ENCODE measurements around the gene BAAT. TPM values are rescaled to one million over a fixed set of nuclear protein-coding genes. Genes with fewer than 3 reads are reported as not detected.

The BAAT gene
- total RNA-seq, 1 donor from 2014 or later, result not detected

DNA sequence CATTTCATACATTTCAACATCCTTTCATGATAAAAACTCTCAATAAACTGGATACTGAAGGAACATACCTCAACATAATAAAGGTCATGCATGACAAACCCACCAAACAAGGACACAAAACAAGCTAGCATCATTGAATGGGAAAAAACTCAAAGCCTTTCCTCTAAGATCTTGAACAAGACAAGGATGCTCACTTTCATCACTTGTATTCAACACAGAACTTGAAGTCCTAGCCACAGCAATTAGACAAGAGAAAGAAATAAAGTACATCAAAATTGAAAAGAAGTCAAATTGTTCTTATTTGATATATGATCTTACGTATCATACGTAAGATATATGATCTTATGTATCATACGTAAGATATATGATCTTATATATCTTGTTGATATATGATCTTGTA is 8.3 kb upstream of the BAAT start:
- Mint-ChIP-seq H3K27me3 (no peaks in the 10 kb centered on the region), H3K27ac (no peak overlapping the region), H3K9me3 (peaks cover 3% of the 10 kb centered on the region), H3K36me3 (ENCODE audit: low read depth) (peaks cover 69% of the 10 kb centered on the region), H3K4me1 (peaks cover 48% of the 10 kb centered on the region), H3K4me3 (no peak overlapping the region)
- DNase-seq, result no peak
- intact Hi-C loops (cut with micrococcal nuclease), result no loop called here
- ChIA-PET CTCF (no interaction called here), POLR2A (no interaction called here)
- TF ChIP-seq CTCF (IDR thresholded peaks at IDR 0.05), result no peak
- ATAC-seq (ENCODE audit: low read depth), result no peak

- ATAC-seq (ENCODE audit: low read depth), result no peak
- no peak overlapping the region for H3K4me3 Mint-ChIP-seq
These were observed 3.7 kb upstream of the BAAT start for GRCh38 chr9:101388507-101388993.

DNA sequence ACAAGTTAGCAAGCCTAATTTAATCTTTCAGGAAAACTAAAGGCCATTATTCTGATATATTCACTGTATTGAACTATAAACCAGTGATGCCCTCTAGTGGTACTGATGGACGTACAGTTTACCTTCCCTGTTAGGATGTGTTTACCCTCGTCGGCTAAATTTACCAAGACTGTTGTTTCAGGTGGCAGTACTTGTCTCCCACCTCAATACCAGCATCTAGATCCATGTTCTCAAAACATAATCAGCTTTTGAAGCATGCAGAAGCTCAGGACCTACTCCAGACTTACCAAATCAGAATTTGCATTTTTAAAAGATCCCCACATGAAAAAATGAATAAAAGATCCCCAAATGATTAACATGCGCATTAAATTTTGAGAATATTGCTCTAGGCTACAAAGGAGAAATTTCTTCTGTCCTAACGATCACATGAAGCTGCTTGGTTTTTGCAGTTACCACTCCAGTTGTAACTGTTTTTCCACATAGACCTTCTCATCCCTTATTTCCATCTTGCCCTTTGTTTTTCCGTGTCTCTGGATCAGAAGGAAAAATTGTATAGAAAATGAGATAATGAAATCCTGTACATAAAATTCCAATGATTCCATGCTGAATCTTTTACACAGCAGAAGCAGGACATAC is 3.2 kb upstream of the BAAT start:
- H3K27ac Mint-ChIP-seq, result peak overlapping the region; percentile 25
- ATAC-seq (ENCODE audit: low read depth) (no peak), DNase-seq (no peak)
- CTCF ChIA-PET, result interaction anchor here (0.7 to 2.3 kb wide), 2 partner anchors 11 to 142 kb away, joined by 3 to 6 read pairs; no protein-coding TSS in a partner anchor
- no peak overlapping the region for H3K4me3 Mint-ChIP-seq
- peaks cover 47% of the 10 kb centered on the region for H3K36me3 Mint-ChIP-seq (ENCODE audit: low read depth)
- H3K4me1 Mint-ChIP-seq, result peaks cover 14% of the 10 kb centered on the region
- POLR2A ChIA-PET, result no interaction called here
- intact Hi-C loops (cut with micrococcal nuclease), result loop anchor here (1.0 kb wide), 1 partner anchor 10 kb away; the partner anchor contains the start of genes MRPL50 and ZNF189
- TF ChIP-seq CTCF (IDR thresholded peaks at IDR 0.05), result no peak
- no peaks in the 10 kb centered on the region for H3K27me3 Mint-ChIP-seq
- peaks cover 13% of the 10 kb centered on the region for H3K9me3 Mint-ChIP-seq

More at GRCh38 chr9:101388507-101388993, 3.7 kb upstream of the BAAT start:
- H3K27ac Mint-ChIP-seq, result peak overlapping the region; percentile 25
- no peaks in the 10 kb centered on the region for H3K27me3 Mint-ChIP-seq
- ChIA-PET CTCF (interaction anchor here (0.9 kb wide), 1 partner anchor 9 kb away, joined by 3 read pairs; no protein-coding TSS in a partner anchor), POLR2A (no interaction called here)
- peaks cover 51% of the 10 kb centered on the region for H3K36me3 Mint-ChIP-seq (ENCODE audit: low read depth)
- intact Hi-C loops (cut with micrococcal nuclease), result no loop called here
- DNase-seq, result no peak
- no peak for TF ChIP-seq CTCF (IDR thresholded peaks at IDR 0.05)
- peaks cover 16% of the 10 kb centered on the region for H3K4me1 Mint-ChIP-seq
- peaks cover 13% of the 10 kb centered on the region for H3K9me3 Mint-ChIP-seq

DNA sequence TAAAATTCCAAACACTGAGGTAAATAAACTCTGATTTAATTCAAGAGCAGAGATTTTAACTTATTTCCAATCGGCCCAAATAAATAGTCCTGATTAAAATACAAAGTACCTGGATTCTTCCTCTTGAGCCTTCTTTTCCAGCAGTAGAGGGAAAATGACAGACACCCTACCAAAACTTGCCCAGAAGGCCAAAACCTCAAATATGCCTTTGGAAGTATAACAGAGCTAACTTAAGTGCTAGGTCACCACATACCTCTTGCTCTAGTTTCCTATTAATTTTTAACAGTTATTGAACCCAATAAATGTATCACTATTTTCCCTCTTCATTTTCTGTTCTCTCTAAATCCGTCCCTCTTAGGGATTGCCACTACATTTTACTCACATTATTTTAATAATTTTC is 1.4 kb downstream of the BAAT start:
- Mint-ChIP-seq H3K27me3 (peaks cover 3% of the 10 kb centered on the region), H3K9me3 (peaks cover 12% of the 10 kb centered on the region), H3K36me3 (ENCODE audit: low read depth) (peaks cover 15% of the 10 kb centered on the region), H3K4me1 (peaks cover 2% of the 10 kb centered on the region), H3K4me3 (no peak overlapping the region), H3K27ac (no peak overlapping the region)
- no peak for ATAC-seq (ENCODE audit: low read depth)
- POLR2A ChIA-PET, result no interaction called here
- intact Hi-C loops (cut with micrococcal nuclease), result no loop called here
- DNase-seq, result no peak
- TF ChIP-seq CTCF (IDR thresholded peaks at IDR 0.05), result no peak
- CTCF ChIA-PET, result interaction anchor here (1.0 kb wide), 1 partner anchor 13 kb away, joined by 3 read pairs; no protein-coding TSS in a partner anchor

DNA sequence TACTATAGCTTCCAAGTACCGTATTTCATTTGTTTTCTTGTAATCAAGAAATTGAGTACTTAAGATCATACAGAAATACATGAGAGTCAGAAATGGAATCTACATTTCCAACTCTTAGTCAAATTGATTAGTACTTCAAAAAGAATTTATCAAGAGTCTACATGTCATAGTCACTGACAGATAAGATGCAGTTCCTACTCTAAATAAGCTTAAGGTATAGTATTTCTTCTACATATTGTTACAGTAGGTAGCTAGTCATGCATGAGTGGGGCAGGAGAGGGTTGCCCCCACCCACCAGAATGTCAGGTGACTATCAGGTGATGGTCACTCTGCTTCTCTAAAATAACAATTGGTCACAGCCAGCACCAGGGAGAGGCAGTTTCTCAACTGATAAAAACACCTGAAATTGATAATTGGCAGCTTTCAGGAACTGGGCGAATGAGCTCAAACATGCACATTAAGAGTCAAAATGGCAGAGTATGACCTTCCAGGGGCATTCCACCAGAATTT is 2.9 kb downstream of the BAAT start:
- H3K4me3 Mint-ChIP-seq, result no peak overlapping the region
- H3K4me1 Mint-ChIP-seq, result no peaks in the 10 kb centered on the region
- DNase-seq (no peak), ATAC-seq (ENCODE audit: low read depth) (no peak)
- ChIA-PET POLR2A (no interaction called here), CTCF (no interaction called here)
- H3K27ac Mint-ChIP-seq, result no peak overlapping the region
- H3K36me3 Mint-ChIP-seq (ENCODE audit: low read depth), result peaks cover 9% of the 10 kb centered on the region
- no peak for TF ChIP-seq CTCF (IDR thresholded peaks at IDR 0.05)
- H3K9me3 Mint-ChIP-seq, result peaks cover 17% of the 10 kb centered on the region
- H3K27me3 Mint-ChIP-seq, result peaks cover 4% of the 10 kb centered on the region
- intact Hi-C loops (cut with micrococcal nuclease), result no loop called here

All from activated B cell treated with CpG ODN at 0.5 μM for 24 hours (primary cell).